Measurements from ENCODE around the gene JAM2. TPM values are rescaled to one million over a fixed set of nuclear protein-coding genes. Genes with fewer than 3 reads are reported as not detected.

Gene JAM2
- total and polyA plus RNA-seq, 10 of the 15 experiments (the other 5 are each of a cell fraction or from before 2014, with no cell fraction given) = 2.1 to 30.4 (median 8.6) TPM

GRCh38 chr21:25649146-25649545, 10.1 kb downstream of the JAM2 start (continued):
- TF ChIP-seq ATF3 (IDR thresholded peaks at IDR 0.05; ENCODE audit: borderline replicate concordance, extremely low read depth, low read depth, low read length) = no peak
- no peak for TF ChIP-seq MEF2B (IDR thresholded peaks at IDR 0.05; ENCODE audit: partially characterized antibody, poor library complexity, severe bottlenecking)
- TF ChIP-seq ZNF207 (IDR thresholded peaks at IDR 0.05; ENCODE audit: borderline replicate concordance) = no peak
- TF ChIP-seq CHD4 (IDR thresholded peaks at IDR 0.05) = no peak
- no peak for TF ChIP-seq PRDM15 (CRISPR knock-in tag; IDR thresholded peaks at IDR 0.05)

- TF ChIP-seq SIN3A (IDR thresholded peaks at IDR 0.05; ENCODE audit: low read depth, low read length) (no peak), CBX3 (IDR thresholded peaks at IDR 0.05; ENCODE audit: borderline replicate concordance, low read depth) (no peak), ZSCAN29 (IDR thresholded peaks at IDR 0.05) (no peak), USF1 (IDR thresholded peaks at IDR 0.05; ENCODE audit: borderline replicate concordance, extremely low read length, insufficient read depth, low read depth, low read length) (no peak), RAD21 (IDR thresholded peaks at IDR 0.05; ENCODE audit: insufficient read depth, low read depth, low read length) (no peak), NFYA (IDR thresholded peaks at IDR 0.05; ENCODE audit: borderline replicate concordance, low read depth, low read length) (no peak), TARDBP (IDR thresholded peaks at IDR 0.05; ENCODE audit: borderline replicate concordance) (no peak), CHD2 (IDR thresholded peaks at IDR 0.05; ENCODE audit: borderline replicate concordance, low read depth, low read length) (no peak), SMAD1 (IDR thresholded peaks at IDR 0.05; ENCODE audit: low read depth, partially characterized antibody) (no peak), CTCF (IDR thresholded peaks at IDR 0.05 in 2 of 3, conservative IDR thresholded peaks at IDR 0.05 in 1 of 3; ENCODE audit: control insufficient read depth in 2 of 3, extremely low read depth in 1 of 3, insufficient read depth in 1 of 3, low read depth in 3 of 3, low read length in 3 of 3) (no peak), SP1 (IDR thresholded peaks at IDR 0.05; ENCODE audit: low read depth, low read length) (no peak)
- DNase-seq (ENCODE audit: low read depth, low spot score) (no peak), ATAC-seq (no peak), FAIRE-seq (no peak)
- 90% methylated on average over 2 of the region's 2 CpGs for WGBS (ENCODE audit: insufficient coverage, insufficient replicate concordance, low lambda C conversion rate, missing lambda C conversion rate)
- no peak overlapping the region for H3K9ac ChIP-seq (ENCODE audit: control insufficient read depth, insufficient read depth, low read length)
- BruUV-seq (replicated peaks) = no TSS peak
- no peaks in the 10 kb centered on the region for H3K79me2 ChIP-seq (ENCODE audit: control insufficient read depth, insufficient read depth, low read length)
- in situ Hi-C loops (cut with MboI) = no loop called here
- ChIA-PET SMC1A (ENCODE audit: uncharacterized antibody, unreplicated experiment) (interaction anchor here (0.7 kb wide), 1 partner anchor 325 kb away, joined by 3 read pairs; no protein-coding TSS in a partner anchor), POLR2A (no interaction called here), RAD21 (ENCODE audit: unreplicated experiment) (no interaction called here), CTCF (interaction anchor here (0.6 kb wide), 1 partner anchor 216 kb away, joined by 3 read pairs; no protein-coding TSS in a partner anchor)
- no peak overlapping the region for H3K4me2 ChIP-seq (ENCODE audit: control insufficient read depth, insufficient read depth)
- H3K4me3 ChIP-seq = no peak overlapping the region
- no peaks in the 10 kb centered on the region for H3K4me1 ChIP-seq (ENCODE audit: control insufficient read depth, insufficient read depth, low read length)
- no peak overlapping the region for H3K27ac ChIP-seq (ENCODE audit: control insufficient read depth, insufficient read depth)
- intact Hi-C loops (cut with micrococcal nuclease; ENCODE audit: unreplicated experiment) = no loop called here
- H3K36me3 ChIP-seq (ENCODE audit: control insufficient read depth in 2 of 2, insufficient read depth in 2 of 2, low read length in 1 of 2) = no peaks in the 10 kb centered on the region
- no peaks in the 10 kb centered on the region for H3K9me3 ChIP-seq (replicated peaks; ENCODE audit: control insufficient read depth, insufficient read depth, low read length)
- no peak overlapping the region for H2AFZ ChIP-seq (ENCODE audit: control insufficient read depth, low read depth, low read length)
- H3K27me3 ChIP-seq (replicated peaks in 1 of 2; ENCODE audit: control insufficient read depth in 2 of 2, insufficient read depth in 2 of 2, low read length in 1 of 2) = no peaks in the 10 kb centered on the region
- no peaks in the 10 kb centered on the region for H4K20me1 ChIP-seq (ENCODE audit: control insufficient read depth, insufficient read depth)
Measured at GRCh38 chr21:25656412-25656811, 17.4 kb downstream of the JAM2 start.
